ENCODE measurements around the gene MCTP1. TPM values are rescaled to one million over a fixed set of nuclear protein-coding genes. Genes with fewer than 3 reads are reported as not detected.

MCTP1 gene
- total RNA-seq, 1 experiment from 2014 or later = 7.5 TPM

DNA sequence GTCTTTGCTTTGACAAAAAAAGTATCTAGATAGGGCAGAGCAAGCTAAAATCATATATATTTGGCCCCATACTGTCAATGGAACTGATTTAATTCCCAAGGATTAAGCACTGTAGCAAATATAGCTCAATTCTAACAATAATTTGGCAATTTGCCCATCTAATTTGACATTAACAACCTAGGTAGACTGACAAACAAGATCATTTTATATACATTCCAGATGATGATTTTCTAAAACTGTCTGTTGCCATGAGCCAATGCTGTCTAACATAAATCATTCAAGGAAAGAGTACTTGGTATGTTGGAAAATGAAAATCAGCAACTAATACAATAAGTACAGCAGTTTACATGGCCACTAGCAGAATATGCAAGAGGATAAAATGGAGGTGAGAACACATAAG, 32.1 kb downstream of the MCTP1 start:
- DNase-seq (no peak), ATAC-seq (no peak)
- ChIA-PET CTCF (no interaction called here), POLR2A (ENCODE audit: unreplicated experiment) (no interaction called here)
- Histone ChIP-seq H2AFZ (ENCODE audit: low read length) (no peak overlapping the region), H3K9me2 (replicated peaks; ENCODE audit: low read length) (no peaks in the 10 kb centered on the region), H3K4me3 (ENCODE audit: low read length) (no peak overlapping the region), H3K4me1 (ENCODE audit: insufficient read depth, low read length) (no peaks in the 10 kb centered on the region), H3K9ac (ENCODE audit: low read length) (no peak overlapping the region), H3F3A (ENCODE audit: low read length, unreplicated experiment) (no peaks in the 10 kb centered on the region), H3K27ac (ENCODE audit: low read length) (no peak overlapping the region), H3K79me2 (ENCODE audit: low read length) (no peaks in the 10 kb centered on the region), H3K9me3 (ENCODE audit: low read length) (no peaks in the 10 kb centered on the region), H4K20me1 (ENCODE audit: low read length) (no peaks in the 10 kb centered on the region), H3K4me2 (ENCODE audit: low read length) (no peak overlapping the region), H3K36me3 (ENCODE audit: low read depth, low read length) (no peaks in the 10 kb centered on the region), H3K27me3 (ENCODE audit: low read length) (no peaks in the 10 kb centered on the region)
- no TSS peak for BruUV-seq (replicated peaks)
- intact Hi-C loops (cut with micrococcal nuclease) = no loop called here
- TF ChIP-seq, protein P1, sequence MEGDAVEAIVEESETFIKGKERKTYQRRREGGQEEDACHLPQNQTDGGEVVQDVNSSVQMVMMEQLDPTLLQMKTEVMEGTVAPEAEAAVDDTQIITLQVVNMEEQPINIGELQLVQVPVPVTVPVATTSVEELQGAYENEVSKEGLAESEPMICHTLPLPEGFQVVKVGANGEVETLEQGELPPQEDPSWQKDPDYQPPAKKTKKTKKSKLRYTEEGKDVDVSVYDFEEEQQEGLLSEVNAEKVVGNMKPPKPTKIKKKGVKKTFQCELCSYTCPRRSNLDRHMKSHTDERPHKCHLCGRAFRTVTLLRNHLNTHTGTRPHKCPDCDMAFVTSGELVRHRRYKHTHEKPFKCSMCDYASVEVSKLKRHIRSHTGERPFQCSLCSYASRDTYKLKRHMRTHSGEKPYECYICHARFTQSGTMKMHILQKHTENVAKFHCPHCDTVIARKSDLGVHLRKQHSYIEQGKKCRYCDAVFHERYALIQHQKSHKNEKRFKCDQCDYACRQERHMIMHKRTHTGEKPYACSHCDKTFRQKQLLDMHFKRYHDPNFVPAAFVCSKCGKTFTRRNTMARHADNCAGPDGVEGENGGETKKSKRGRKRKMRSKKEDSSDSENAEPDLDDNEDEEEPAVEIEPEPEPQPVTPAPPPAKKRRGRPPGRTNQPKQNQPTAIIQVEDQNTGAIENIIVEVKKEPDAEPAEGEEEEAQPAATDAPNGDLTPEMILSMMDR (conservative IDR thresholded peaks at IDR 0.05; ENCODE audit: low read depth, low read length) = no peak
- TF ChIP-seq EZH2 (IDR thresholded peaks at IDR 0.05; ENCODE audit: low read length, unreplicated experiment) = no peak
- TF ChIP-seq EZH2phosphoT487 (IDR thresholded peaks at IDR 0.05; ENCODE audit: borderline replicate concordance, low read length) = no peak

GRCh38 chr5:95251185-95251584, 33.7 kb downstream of the MCTP1 start:
- Histone ChIP-seq H2AFZ (ENCODE audit: low read length) (no peak overlapping the region), H3K9ac (ENCODE audit: low read length) (no peak overlapping the region), H3K4me3 (ENCODE audit: low read length) (no peak overlapping the region), H3K79me2 (ENCODE audit: low read length) (no peaks in the 10 kb centered on the region), H3K9me2 (replicated peaks; ENCODE audit: low read length) (no peaks in the 10 kb centered on the region), H3K27me3 (ENCODE audit: low read length) (no peaks in the 10 kb centered on the region), H3K36me3 (ENCODE audit: low read depth, low read length) (no peaks in the 10 kb centered on the region), H3K4me2 (ENCODE audit: low read length) (no peak overlapping the region), H3K9me3 (ENCODE audit: low read length) (no peaks in the 10 kb centered on the region), H3K27ac (ENCODE audit: low read length) (no peak overlapping the region), H4K20me1 (ENCODE audit: low read length) (no peaks in the 10 kb centered on the region), H3F3A (ENCODE audit: low read length, unreplicated experiment) (no peaks in the 10 kb centered on the region), H3K4me1 (ENCODE audit: insufficient read depth, low read length) (no peaks in the 10 kb centered on the region)
- BruUV-seq (replicated peaks) = no TSS peak
- DNase-seq (no peak), ATAC-seq (no peak)
- intact Hi-C loops (cut with micrococcal nuclease) = no loop called here
- TF ChIP-seq EZH2 (IDR thresholded peaks at IDR 0.05; ENCODE audit: low read length, unreplicated experiment) (no peak), EZH2phosphoT487 (IDR thresholded peaks at IDR 0.05; ENCODE audit: borderline replicate concordance, low read length) (no peak)
- TF ChIP-seq, protein P1 (conservative IDR thresholded peaks at IDR 0.05; ENCODE audit: low read depth, low read length) = no peak
- ChIA-PET POLR2A (ENCODE audit: unreplicated experiment) (no interaction called here), CTCF (no interaction called here)

DNA sequence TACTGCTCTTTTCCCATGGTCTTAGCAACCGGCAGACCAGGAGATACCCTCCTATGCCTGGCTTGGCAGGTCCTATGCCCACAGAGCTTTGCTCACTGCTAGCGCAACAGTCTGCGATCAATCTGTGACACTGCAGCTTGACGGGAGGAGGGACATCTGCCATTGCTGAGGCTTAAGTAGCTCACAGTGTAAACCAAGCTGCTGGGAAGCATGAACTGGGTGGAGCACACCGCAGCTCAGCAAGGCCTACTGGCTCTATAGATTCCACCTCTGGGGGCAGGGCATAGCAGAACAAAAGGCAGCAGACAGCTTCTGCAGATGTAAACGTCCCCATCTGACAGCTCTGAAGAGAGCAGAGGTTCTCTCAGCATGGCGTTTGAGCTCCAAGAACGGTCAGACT, 40.4 kb downstream of the MCTP1 start:
- no peak overlapping the region for H3K4me3 ChIP-seq (ENCODE audit: low read length)
- CTCF ChIA-PET = no interaction called here
- no peak overlapping the region for H3K4me2 ChIP-seq (ENCODE audit: low read length)
- H3K9ac ChIP-seq (ENCODE audit: low read length) = no peak overlapping the region
- no peaks in the 10 kb centered on the region for H3K9me2 ChIP-seq (replicated peaks; ENCODE audit: low read length)
- H3K27ac ChIP-seq (ENCODE audit: low read length) = no peak overlapping the region
- intact Hi-C loops (cut with micrococcal nuclease) = no loop called here
- H3K9me3 ChIP-seq (ENCODE audit: low read length) = no peaks in the 10 kb centered on the region
- DNase-seq (no peak), ATAC-seq (no peak)
- H2AFZ ChIP-seq (ENCODE audit: low read length) = no peak overlapping the region
- no peaks in the 10 kb centered on the region for H3K27me3 ChIP-seq (ENCODE audit: low read length)
- no peaks in the 10 kb centered on the region for H3K79me2 ChIP-seq (ENCODE audit: low read length)
- H3K36me3 ChIP-seq (ENCODE audit: low read depth, low read length) = no peaks in the 10 kb centered on the region
- H3F3A ChIP-seq (ENCODE audit: low read length, unreplicated experiment) = no peaks in the 10 kb centered on the region
- no TSS peak for BruUV-seq (replicated peaks)
- POLR2A ChIA-PET (ENCODE audit: unreplicated experiment) = no interaction called here
- H3K4me1 ChIP-seq (ENCODE audit: insufficient read depth, low read length) = no peaks in the 10 kb centered on the region
- TF ChIP-seq EZH2 (IDR thresholded peaks at IDR 0.05; ENCODE audit: low read length, unreplicated experiment) (no peak), EZH2phosphoT487 (IDR thresholded peaks at IDR 0.05; ENCODE audit: borderline replicate concordance, low read length) (no peak)
- TF ChIP-seq, protein P1 (conservative IDR thresholded peaks at IDR 0.05; ENCODE audit: low read depth, low read length) = no peak
- H4K20me1 ChIP-seq (ENCODE audit: low read length) = no peaks in the 10 kb centered on the region
